Right lobe of liver (tissue), 6 donors: ENCODE data around the gene TWIST2. TPM values are rescaled to one million over a fixed set of nuclear protein-coding genes. Genes with fewer than 3 reads are reported as not detected.

Experiments used
- ATAC-seq, 4 donors: fragments of 200-7000 bp; cut with Tn5 transposase; one replicate each; pipeline ENCODE4 v1.9.1; 2020; ENCODE audit warnings: mild to moderate bottlenecking in 4 of 4, moderate library complexity in 4 of 4
- DNase-seq, 3 donors: peaks; one replicate each; pipeline ENCODE4 v3.0.0-alpha.2; 2020
- H3K27ac ChIP-seq, 3 donors: fragments of 200-600 bp; one replicate each; pipeline ENCODE4 v1.8.0; 2022
- H3K27me3 ChIP-seq, 2 donors: fragments of 200-600 bp; one replicate each; pipeline ENCODE4 v1.8.0; 2022
- H3K36me3 ChIP-seq, 4 donors: fragments of 200-600 bp; sonication (generic) in 1 of 4; one replicate each; pipeline versions ENCODE4 v1.5.1 to v1.8.0; 2017 to 2022; ENCODE audit warnings: control low read depth in 1 of 4
- H3K4me1 ChIP-seq, 4 donors: fragments of 200-600 bp; sonication (generic) in 1 of 4; one replicate each; pipeline versions ENCODE4 v1.5.1 to v1.8.0; 2017 to 2022; ENCODE audit warnings: control low read depth in 1 of 4
- H3K4me3 ChIP-seq, 3 donors: fragments of 200-600 bp; one replicate each; pipeline ENCODE4 v1.8.0; 2022
- H3K9me3 ChIP-seq, 4 donors: fragments of 200-600 bp; sonication (generic) in 1 of 4; one replicate each; pipeline versions ENCODE4 v1.5.1 to v1.8.0; 2017 to 2022; ENCODE audit warnings: control low read depth in 1 of 4
- POLR2A ChIP-seq: fragments of 450-650 bp; IDR thresholded peaks from one replicate; pipeline ENCODE4 v1.6.1; 2017; ENCODE audit warnings: antibody characterized with exemption, mild to moderate bottlenecking
- WGBS: methylation state at CpG from one replicate; pipeline ENCODE4 v1.1.6; 2018; ENCODE audit warnings: low coverage, low lambda C conversion rate; ENCODE audit not compliant: insufficient coverage; ENCODE audit errors: missing lambda C conversion rate; 5-methylcytosine and 5-hydroxymethylcytosine counted together
- intact Hi-C, 2 donors: fragments of 100-400 bp; cut with DNase I; formaldehyde crosslinking; loops; one replicate each; pipeline versions ENCODE4 v1.11.2 to v1.14.1; 2022
- total RNA-seq, 6 experiments: library from RNA; depleted of rRNA in 2 of 6; stranded (reverse); fragments of >200 nt in 2 of 6; fragmentation: NEBNext Ultra II Directional in 3 of 6; extraction: Animal tissue kit (Norgen Biotek cat#: 25700) in 3 of 6; gene quantifications; one replicate each; pipeline versions ENCODE4 v1.1.0 to v1.2.4, GENCODE V29; 2016 to 2023
- TF ChIP-seq, protein P1 (sequence below), 4 donors: fragments of 200-600 bp in 3 of 4; fragments of 450-650 bp in 1 of 4; IDR thresholded peaks; one replicate each; pipeline versions ENCODE4 v1.5.1 to v1.8.0; 2016 to 2022; ENCODE audit warnings: antibody characterized with exemption in 4 of 4, mild to moderate bottlenecking in 2 of 4
- donor health status: DM: no; HTN: yes; CAD: no.
- donor health status: DM: no; HTN: no; CAD: no.
- donor health status: DM: no; HTN: no; CAD: no.
- donor health status: DM: no; HTN: yes; CAD: no.
- donor health status: DM: no; HTN: yes; CAD: no.

TWIST2 gene
- total RNA-seq, 6 experiments from 2014 or later: 0.15 to 0.56 (median 0.18) TPM; not detected in 3

DNA sequence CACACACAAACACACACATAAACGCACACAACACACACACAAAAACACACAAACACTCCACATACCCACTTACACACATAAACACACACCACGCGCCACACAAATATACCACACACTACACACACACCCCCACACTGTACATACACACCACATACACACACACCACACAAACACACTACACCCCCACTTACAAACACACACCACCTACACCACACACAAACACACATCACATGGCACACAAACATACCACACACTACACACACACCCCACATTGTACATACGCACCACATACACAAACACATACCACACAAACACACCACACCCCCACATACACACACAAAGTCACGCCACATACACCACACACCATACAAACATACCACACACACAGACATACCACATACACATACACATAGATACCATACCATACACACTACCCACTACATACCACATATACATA, 59.9 kb downstream of the TWIST2 start:
- H3K36me3 ChIP-seq: no peaks in the 10 kb centered on the region
- H3K4me3 ChIP-seq: no peak overlapping the region
- no peaks in the 10 kb centered on the region for H3K4me1 ChIP-seq
- intact Hi-C loops: no loop called here
- TF ChIP-seq, protein P1, sequence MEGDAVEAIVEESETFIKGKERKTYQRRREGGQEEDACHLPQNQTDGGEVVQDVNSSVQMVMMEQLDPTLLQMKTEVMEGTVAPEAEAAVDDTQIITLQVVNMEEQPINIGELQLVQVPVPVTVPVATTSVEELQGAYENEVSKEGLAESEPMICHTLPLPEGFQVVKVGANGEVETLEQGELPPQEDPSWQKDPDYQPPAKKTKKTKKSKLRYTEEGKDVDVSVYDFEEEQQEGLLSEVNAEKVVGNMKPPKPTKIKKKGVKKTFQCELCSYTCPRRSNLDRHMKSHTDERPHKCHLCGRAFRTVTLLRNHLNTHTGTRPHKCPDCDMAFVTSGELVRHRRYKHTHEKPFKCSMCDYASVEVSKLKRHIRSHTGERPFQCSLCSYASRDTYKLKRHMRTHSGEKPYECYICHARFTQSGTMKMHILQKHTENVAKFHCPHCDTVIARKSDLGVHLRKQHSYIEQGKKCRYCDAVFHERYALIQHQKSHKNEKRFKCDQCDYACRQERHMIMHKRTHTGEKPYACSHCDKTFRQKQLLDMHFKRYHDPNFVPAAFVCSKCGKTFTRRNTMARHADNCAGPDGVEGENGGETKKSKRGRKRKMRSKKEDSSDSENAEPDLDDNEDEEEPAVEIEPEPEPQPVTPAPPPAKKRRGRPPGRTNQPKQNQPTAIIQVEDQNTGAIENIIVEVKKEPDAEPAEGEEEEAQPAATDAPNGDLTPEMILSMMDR (IDR thresholded peaks at IDR 0.05): no peak
- TF ChIP-seq POLR2A: no peak
- no peaks in the 10 kb centered on the region for H3K9me3 ChIP-seq
- ATAC-seq (no peak), DNase-seq (no peak)
- no peak overlapping the region for H3K27ac ChIP-seq
- H3K27me3 ChIP-seq: no peaks in the 10 kb centered on the region
- WGBS: 93% methylated on average over 4 of the region's 5 CpGs

DNA sequence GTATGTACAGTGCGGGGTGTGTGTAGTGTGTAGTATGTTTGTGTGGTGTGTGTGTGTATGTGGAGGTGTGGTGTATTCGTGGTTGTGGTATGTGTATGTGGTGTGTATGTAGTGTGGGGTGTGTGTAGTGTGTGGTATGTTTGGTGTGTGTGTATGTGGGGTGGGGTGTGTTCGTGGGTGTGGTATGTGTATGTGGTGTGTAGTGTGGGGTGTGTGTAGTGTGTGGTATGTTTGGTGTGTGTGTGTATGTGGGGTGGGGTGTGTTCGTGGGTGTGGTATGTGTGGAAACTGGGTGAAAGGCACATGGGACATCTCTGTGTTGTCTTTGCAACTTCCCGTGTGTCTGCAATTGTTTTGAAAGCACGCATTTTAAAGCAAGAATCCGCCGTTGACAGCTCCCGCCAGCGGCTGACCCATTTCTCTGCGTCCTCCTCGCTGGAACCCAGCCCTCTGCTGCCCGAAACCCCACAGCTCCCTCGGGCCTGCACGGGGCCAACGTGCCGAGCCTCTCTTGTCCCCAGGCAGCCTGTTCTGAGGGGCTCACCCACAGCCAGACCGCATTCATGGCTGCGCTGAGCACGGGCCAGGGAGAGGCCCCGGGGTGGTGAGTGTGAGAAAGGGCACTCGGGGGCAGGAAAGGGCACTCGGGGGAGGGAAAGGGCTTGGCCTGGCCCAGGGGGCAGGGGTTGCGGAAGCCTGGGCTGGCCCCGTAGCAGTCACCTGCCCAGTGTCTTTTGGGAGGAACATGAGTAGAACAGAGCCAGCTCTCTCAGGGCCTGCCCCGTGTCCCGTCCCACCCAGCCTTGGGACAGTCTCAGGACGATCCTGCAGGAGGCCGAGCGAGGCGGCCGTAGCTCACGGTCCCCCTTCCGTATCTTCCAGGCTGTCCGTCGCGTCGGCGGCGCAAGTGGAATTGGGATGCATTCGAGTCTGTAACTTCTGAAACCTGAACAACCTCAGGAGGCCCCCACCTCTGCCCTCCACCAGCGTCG, 61.4 kb downstream of the TWIST2 start:
- no peaks in the 10 kb centered on the region for H3K4me1 ChIP-seq
- H3K36me3 ChIP-seq: no peaks in the 10 kb centered on the region
- no peak overlapping the region for H3K27ac ChIP-seq
- WGBS: 25% methylated on average over 18 of the region's 43 CpGs
- H3K27me3 ChIP-seq: no peaks in the 10 kb centered on the region
- no peak for TF ChIP-seq POLR2A
- TF ChIP-seq, protein P1 (IDR thresholded peaks at IDR 0.05): no peak
- ATAC-seq: peak in 2 of 4 donors; percentile 12 to 45
- H3K9me3 ChIP-seq: no peaks in the 10 kb centered on the region
- intact Hi-C loops: no loop called here
- no peak overlapping the region for H3K4me3 ChIP-seq
- peak in 1 of 3 donors; percentile 46 for DNase-seq

DNA sequence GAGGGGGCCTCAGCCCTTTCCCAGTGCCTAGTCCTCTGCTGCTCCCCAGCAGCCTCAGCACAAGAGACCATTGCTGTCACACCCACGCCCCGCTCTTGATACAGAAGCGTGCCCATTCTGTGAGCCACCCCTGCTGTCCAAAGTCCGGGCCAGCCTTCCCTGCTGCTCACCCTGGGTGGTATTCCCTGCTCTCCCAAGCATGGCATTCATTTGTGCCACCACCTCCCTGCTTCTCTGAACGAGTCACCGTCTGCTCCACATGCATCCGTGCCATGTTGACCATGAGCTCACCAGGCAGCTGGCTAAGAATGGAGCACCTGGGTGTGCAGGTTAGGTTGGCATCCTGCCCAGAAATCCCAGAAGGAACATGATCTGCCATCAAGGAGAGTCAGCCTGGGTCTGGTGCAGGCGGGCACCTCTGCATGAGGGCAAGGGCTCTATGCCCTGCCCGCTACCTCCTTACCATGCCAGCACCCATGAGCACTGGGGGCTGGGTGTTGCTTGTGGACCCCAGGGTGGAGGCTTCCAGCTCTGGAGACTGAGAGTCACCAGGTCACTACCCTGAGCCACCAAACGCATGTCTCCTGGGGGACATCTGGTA, 63.0 kb downstream of the TWIST2 start:
- WGBS: no CpG with 5 or more reads among the region's 10 CpGs
- no peak for TF ChIP-seq POLR2A
- TF ChIP-seq, protein P1 (IDR thresholded peaks at IDR 0.05): no peak
- H3K4me3 ChIP-seq: no peak overlapping the region
- H3K36me3 ChIP-seq: no peaks in the 10 kb centered on the region
- ATAC-seq: no peak
- peak in 1 of 3 donors; percentile 40 for DNase-seq
- intact Hi-C loops: no loop called here
- no peak overlapping the region for H3K27ac ChIP-seq
- H3K9me3 ChIP-seq: no peaks in the 10 kb centered on the region
- no peaks in the 10 kb centered on the region for H3K27me3 ChIP-seq
- H3K4me1 ChIP-seq: no peaks in the 10 kb centered on the region

DNA sequence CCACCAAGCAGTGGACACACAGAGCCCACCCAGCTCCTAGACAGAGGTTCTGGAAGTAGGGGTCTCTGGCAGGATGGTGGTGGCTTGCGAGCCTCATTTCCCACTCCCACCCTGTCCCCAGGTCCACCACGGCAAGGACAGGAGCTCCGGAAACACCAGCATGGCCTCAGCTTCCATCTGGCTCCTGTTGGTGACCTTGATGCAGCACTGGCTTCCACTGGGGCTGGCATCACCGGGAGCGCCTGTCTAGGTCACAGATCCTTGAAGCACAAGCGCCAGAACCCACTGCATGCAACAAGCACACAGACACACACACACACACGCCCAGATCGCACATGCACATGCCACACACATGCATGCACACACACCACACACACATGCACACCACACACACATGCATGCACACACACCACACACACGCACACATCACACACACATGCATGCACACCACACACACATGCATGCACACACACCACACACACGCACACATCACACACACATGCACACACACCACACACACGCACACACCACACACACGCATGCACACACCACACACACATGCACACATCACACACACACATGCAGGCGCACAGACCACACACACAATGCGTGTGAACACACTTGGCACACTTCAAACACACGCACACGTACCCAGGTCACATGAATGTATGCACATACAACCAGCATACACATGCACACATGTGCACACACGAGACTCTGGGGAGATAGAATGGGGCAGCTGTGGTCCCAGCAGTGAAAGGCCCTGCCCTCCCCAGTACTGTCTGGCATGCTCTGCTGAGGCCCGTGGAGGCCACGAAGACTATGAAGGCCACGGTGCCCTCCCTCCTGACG, 63.7 kb downstream of the TWIST2 start:
- Histone ChIP-seq H3K4me3 (no peak overlapping the region), H3K27ac (no peak overlapping the region), H3K4me1 (no peaks in the 10 kb centered on the region), H3K36me3 (no peaks in the 10 kb centered on the region), H3K9me3 (no peaks in the 10 kb centered on the region), H3K27me3 (no peaks in the 10 kb centered on the region)
- no peak for TF ChIP-seq POLR2A
- TF ChIP-seq, protein P1 (IDR thresholded peaks at IDR 0.05): no peak
- intact Hi-C loops: no loop called here
- no peak for ATAC-seq
- peak in 1 of 3 donors; percentile 37 for DNase-seq
- WGBS: 64% methylated on average over 4 of the region's 21 CpGs
